ENCODE results near the gene OPCML. TPM values are rescaled to one million over a fixed set of nuclear protein-coding genes. Genes with fewer than 3 reads are reported as not detected.

OPCML gene
- total and polyA plus RNA-seq, 12 donors = under 0.01 to 1.2 (median 0.39) TPM

DNA sequence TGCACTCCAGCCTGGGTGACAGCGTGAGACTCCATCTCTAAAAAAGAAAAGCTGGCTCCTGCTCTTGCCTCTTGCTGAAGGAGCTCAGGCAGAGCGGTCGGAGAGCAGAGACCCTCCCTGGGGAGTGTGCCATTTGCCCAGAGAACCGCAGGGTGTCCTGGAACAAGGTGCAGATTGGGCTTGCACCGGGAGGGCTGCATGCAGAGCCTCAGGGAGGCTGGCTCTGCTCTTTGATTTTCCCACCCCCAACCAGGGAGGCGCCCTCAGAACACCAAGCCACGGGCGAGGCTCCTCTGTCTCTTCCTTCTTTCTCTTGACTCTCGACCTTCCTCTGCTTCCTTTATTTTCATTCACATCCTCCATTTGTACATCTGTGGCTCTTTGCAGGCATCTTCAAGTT, 889.1 kb downstream of the OPCML start:
- intact Hi-C loops (cut with DNase I) = no loop called here
- Histone ChIP-seq H3K4me1 (no peaks in the 10 kb centered on the region), H3K36me3 (no peaks in the 10 kb centered on the region), H3K9me3 (no peaks in the 10 kb centered on the region), H3K27me3 (peaks cover 0 to 16% (median 7%) of the 10 kb centered on the region in 7 donors), H3K27ac (no peak overlapping the region), H3K4me3 (no peak overlapping the region)
- no peak for DNase-seq
- ATAC-seq = no peak
- no peak for TF ChIP-seq CTCF (IDR thresholded peaks at IDR 0.05)
- 58 to 60% methylated on average over 9 of the region's 9 CpGs for WGBS, 2 donors

DNA sequence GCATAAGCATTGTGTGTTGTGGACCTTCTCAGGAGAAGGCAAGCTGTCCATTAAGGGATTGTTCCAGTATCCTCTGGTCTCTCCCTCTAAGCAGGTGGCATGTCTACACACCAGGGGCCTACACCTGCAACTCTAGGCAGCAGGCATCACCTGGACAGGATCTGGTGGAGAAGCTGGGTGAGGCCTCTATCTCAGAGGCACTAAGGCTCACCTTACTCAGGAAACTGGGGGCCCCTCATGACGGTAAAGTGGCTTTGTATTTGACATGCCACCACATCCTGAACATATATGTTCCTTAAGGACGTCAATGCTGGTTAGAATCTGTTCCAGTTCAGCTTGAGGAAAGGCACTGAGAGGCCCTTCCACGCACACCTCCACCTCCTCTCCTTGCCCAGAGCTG, 891.3 kb downstream of the OPCML start:
- H3K4me3 ChIP-seq = no peak overlapping the region
- 86 to 97% methylated on average over 3 of the region's 3 CpGs for WGBS, 2 donors
- DNase-seq (no peak), ATAC-seq (no peak)
- no peaks in the 10 kb centered on the region for H3K9me3 ChIP-seq
- no peaks in the 10 kb centered on the region for H3K36me3 ChIP-seq
- intact Hi-C loops (cut with DNase I) = no loop called here
- H3K4me1 ChIP-seq = no peaks in the 10 kb centered on the region
- no peak for TF ChIP-seq CTCF (IDR thresholded peaks at IDR 0.05)
- H3K27ac ChIP-seq = no peak overlapping the region
- H3K27me3 ChIP-seq = peaks cover 0 to 16% (median 7%) of the 10 kb centered on the region in 7 donors

DNA sequence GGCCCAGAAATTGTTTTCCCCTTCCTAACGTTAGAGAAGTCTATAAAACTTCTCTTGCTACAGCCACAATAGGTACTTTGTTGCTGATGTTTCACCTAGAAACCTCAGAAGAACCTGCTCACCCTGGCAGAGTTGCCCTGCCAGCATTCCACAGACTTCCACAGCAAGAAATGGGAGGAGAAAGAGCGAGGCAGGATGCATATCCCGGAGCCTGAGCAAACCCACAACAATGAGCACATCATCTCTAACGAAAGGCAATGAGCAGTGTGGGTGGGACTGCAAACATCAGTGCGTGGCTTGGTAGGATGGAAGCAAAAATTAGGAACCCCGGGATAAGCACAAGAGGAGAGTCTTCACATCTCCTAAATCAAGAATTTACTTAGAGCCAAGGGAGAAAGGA, 892.3 kb downstream of the OPCML start:
- Histone ChIP-seq H3K4me1 (no peaks in the 10 kb centered on the region), H3K9me3 (no peaks in the 10 kb centered on the region), H3K27me3 (peaks cover 0 to 16% (median 7%) of the 10 kb centered on the region in 7 donors), H3K36me3 (no peaks in the 10 kb centered on the region), H3K27ac (no peak overlapping the region), H3K4me3 (no peak overlapping the region)
- WGBS, 2 donors = 82 to 83% methylated on average over 6 of the region's 6 CpGs
- ATAC-seq (no peak), DNase-seq (no peak)
- intact Hi-C loops (cut with DNase I) = no loop called here
- no peak for TF ChIP-seq CTCF (IDR thresholded peaks at IDR 0.05)

DNA sequence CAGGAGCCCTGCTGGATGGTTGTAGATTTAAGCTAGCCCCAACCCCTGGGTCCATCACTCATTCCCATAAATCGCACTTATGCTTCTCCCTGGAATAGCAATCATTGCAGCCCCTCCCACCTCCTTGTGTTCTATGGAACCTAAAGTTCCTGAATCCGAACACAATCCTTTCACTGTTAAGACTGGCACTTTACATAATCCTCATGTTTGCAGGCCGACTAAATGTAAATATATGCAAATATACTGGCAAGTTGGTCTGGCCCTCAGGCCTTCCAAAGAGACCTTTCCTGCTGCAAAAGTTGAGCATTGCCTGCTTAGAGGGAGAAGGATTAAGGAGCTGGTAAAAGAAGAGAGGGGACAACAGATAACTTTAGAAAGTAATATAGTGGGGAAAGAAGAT, 892.9 kb downstream of the OPCML start:
- H3K27ac ChIP-seq = no peak overlapping the region
- intact Hi-C loops (cut with DNase I) = no loop called here
- H3K27me3 ChIP-seq = peaks cover 0 to 16% (median 7%) of the 10 kb centered on the region in 7 donors
- no peak for TF ChIP-seq CTCF (IDR thresholded peaks at IDR 0.05)
- no peaks in the 10 kb centered on the region for H3K4me1 ChIP-seq
- no peaks in the 10 kb centered on the region for H3K36me3 ChIP-seq
- no peaks in the 10 kb centered on the region for H3K9me3 ChIP-seq
- ATAC-seq = no peak
- 66 to 69% methylated on average over 3 of the region's 3 CpGs for WGBS, 2 donors
- no peak for DNase-seq
- no peak overlapping the region for H3K4me3 ChIP-seq
